Coronary artery (tissue), 2 donors: ENCODE measurements around the gene IGFL4.

ENCODE experiments used
- DNase-seq: peaks from one replicate; pipeline ENCODE4 v3.0.0-alpha.2; 2017; ENCODE audit warnings: low spot score
- H3K27ac ChIP-seq, 2 donors: fragments of 200-600 bp; sonication (generic); one replicate each; pipeline ENCODE4 v1.5.1; 2016 to 2019
- H3K4me3 ChIP-seq: fragments of 200-600 bp; sonication (generic); 2 replicates; pipeline ENCODE4 v1.5.1; 2016; ENCODE audit warnings: mild to moderate bottlenecking, moderate library complexity
- CTCF ChIP-seq: fragments of 200-600 bp; sonication (generic); IDR thresholded peaks from one replicate; pipeline ENCODE4 v1.5.1; 2019; ENCODE audit warnings: antibody characterized with exemption

The IGFL4 gene

GRCh38 chr19:46069806-46070341 lies 29.1 kb upstream of the IGFL4 start:
- TF ChIP-seq CTCF = no peak
- H3K27ac ChIP-seq = no peak overlapping the region
- H3K4me3 ChIP-seq = no peak overlapping the region
- no peak for DNase-seq

- no peak for DNase-seq
Observed at GRCh38 chr19:46068345-46069258, 27.8 kb upstream of the IGFL4 start.

GRCh38 chr19:46067691-46068090 lies 26.9 kb upstream of the IGFL4 start:
- Histone ChIP-seq H3K4me3 (no peak overlapping the region), H3K27ac (no peak overlapping the region)
- no peak for TF ChIP-seq CTCF
- DNase-seq = no peak

More at GRCh38 chr19:46068345-46069258, 27.8 kb upstream of the IGFL4 start:
- no peak for TF ChIP-seq CTCF
- H3K4me3 ChIP-seq = no peak overlapping the region
- H3K27ac ChIP-seq = no peak overlapping the region

- TF ChIP-seq CTCF = no peak
- H3K4me3 ChIP-seq = no peak overlapping the region
- no peak for DNase-seq
- no peak overlapping the region for H3K27ac ChIP-seq
Observed at GRCh38 chr19:46066471-46066870, 25.7 kb upstream of the IGFL4 start.

GRCh38 chr19:46065486-46066071 lies 24.8 kb upstream of the IGFL4 start:
- no peak overlapping the region for H3K27ac ChIP-seq
- no peak for DNase-seq
- TF ChIP-seq CTCF = no peak
- H3K4me3 ChIP-seq = no peak overlapping the region

GRCh38 chr19:46063201-46063600 lies 22.4 kb upstream of the IGFL4 start:
- no peak for TF ChIP-seq CTCF
- no peak overlapping the region for H3K4me3 ChIP-seq
- no peak overlapping the region for H3K27ac ChIP-seq
- no peak for DNase-seq
